ENCODE data around the gene PTPRE. TPM values are rescaled to one million over a fixed set of nuclear protein-coding genes. Genes with fewer than 3 reads are reported as not detected.

Gene PTPRE
- total RNA-seq, 1 donor from 2014 or later = 23.1 TPM

- ATAC-seq = no peak
Measured at GRCh38 chr10:127883516-127883915, 23.4 kb upstream of the PTPRE start.

- ATAC-seq = no peak
Measured at GRCh38 chr10:127884501-127884900, 22.4 kb upstream of the PTPRE start.

- peak; percentile 30 for ATAC-seq
Measured at GRCh38 chr10:127886371-127887051, 20.4 kb upstream of the PTPRE start.

GRCh38 chr10:127887541-127888415, 19.1 kb upstream of the PTPRE start:
- no peak for ATAC-seq

GRCh38 chr10:127888521-127889312, 18.2 kb upstream of the PTPRE start:
- ATAC-seq = no peak

- ATAC-seq = no peak
Measured at GRCh38 chr10:127889605-127890195, 17.2 kb upstream of the PTPRE start.

- ATAC-seq = no peak
Measured at GRCh38 chr10:127890216-127890615, 16.7 kb upstream of the PTPRE start.

- no peak for ATAC-seq
Measured at GRCh38 chr10:127890832-127891334, 16.0 kb upstream of the PTPRE start.

- ATAC-seq = no peak
Measured at GRCh38 chr10:127892743-127893142, 14.2 kb upstream of the PTPRE start, which contains the start of gene CLRN3. Gene CLRN3 (minus strand): TSS chr10:127892941. CDS start chr10:127892784, 157 bp downstream.

GRCh38 chr10:127894146-127894545, 12.8 kb upstream of the PTPRE start:
- ATAC-seq = no peak

GRCh38 chr10:127896590-127896989, 10.3 kb upstream of the PTPRE start:
- ATAC-seq = no peak

- ATAC-seq = no peak
Measured at GRCh38 chr10:127897177-127897576, 9.7 kb upstream of the PTPRE start.

- no peak for ATAC-seq
Measured at GRCh38 chr10:127899766-127900387, 7.0 kb upstream of the PTPRE start.

GRCh38 chr10:127903789-127904188, 3.1 kb upstream of the PTPRE start:
- ATAC-seq = no peak

- no peak for ATAC-seq
Measured at GRCh38 chr10:127904311-127905000, 2.4 kb upstream of the PTPRE start.

GRCh38 chr10:127905001-127905847, 1.7 kb upstream of the PTPRE start:
- no peak for ATAC-seq

GRCh38 chr10:127905848-127906261, 1.0 kb upstream of the PTPRE start:
- no peak for ATAC-seq

GRCh38 chr10:127907411-127908105, 655 bp downstream of the PTPRE start:
- ATAC-seq = peak; percentile 21
